HG02763 (cell line): ENCODE measurements around the gene ALDH1A3.

ENCODE experiments used
- ATAC-seq: cut with Tn5 transposase; IDR thresholded peaks from one replicate; pipeline ENCODE4 v1.9.1; 2021; ENCODE audit warnings: mild to moderate bottlenecking, moderate library complexity; ENCODE audit not compliant: unreplicated experiment

ALDH1A3 gene

GRCh38 chr15:100923076-100923475 is 43.4 kb downstream of the ALDH1A3 start:
- no peak for ATAC-seq

GRCh38 chr15:100923902-100924301 is 44.3 kb downstream of the ALDH1A3 start:
- ATAC-seq: no peak

GRCh38 chr15:100924436-100924835 is 44.8 kb downstream of the ALDH1A3 start:
- ATAC-seq: no peak

GRCh38 chr15:100925480-100925879 is 45.8 kb downstream of the ALDH1A3 start:
- ATAC-seq: no peak

- no peak for ATAC-seq
Measured at GRCh38 chr15:100926258-100926657, 46.6 kb downstream of the ALDH1A3 start.

- ATAC-seq: no peak
Measured at GRCh38 chr15:100926971-100927756, 47.5 kb downstream of the ALDH1A3 start.

GRCh38 chr15:100928632-100929280 is 49.1 kb downstream of the ALDH1A3 start:
- ATAC-seq: no peak

- no peak for ATAC-seq
Measured at GRCh38 chr15:100929641-100930042, 50.0 kb downstream of the ALDH1A3 start.

- no peak for ATAC-seq
Measured at GRCh38 chr15:100930306-100930848, 50.7 kb downstream of the ALDH1A3 start.

- ATAC-seq: peak; percentile 48
Measured at GRCh38 chr15:100931143-100931890, 51.7 kb downstream of the ALDH1A3 start.

GRCh38 chr15:100932676-100933348 is 53.2 kb downstream of the ALDH1A3 start:
- ATAC-seq: no peak

GRCh38 chr15:100934166-100934565 is 54.5 kb downstream of the ALDH1A3 start:
- ATAC-seq: no peak

GRCh38 chr15:100934726-100935125 is 55.1 kb downstream of the ALDH1A3 start:
- ATAC-seq: no peak

- no peak for ATAC-seq
Measured at GRCh38 chr15:100937171-100937570, 57.5 kb downstream of the ALDH1A3 start.

GRCh38 chr15:100939791-100940190 is 60.2 kb downstream of the ALDH1A3 start:
- no peak for ATAC-seq

- peak; percentile 74 for ATAC-seq
Measured at GRCh38 chr15:100940767-100941379, 61.2 kb downstream of the ALDH1A3 start.

GRCh38 chr15:100941536-100941935 is 61.9 kb downstream of the ALDH1A3 start:
- no peak for ATAC-seq

- ATAC-seq: no peak
Measured at GRCh38 chr15:100942656-100943425, 63.2 kb downstream of the ALDH1A3 start.

GRCh38 chr15:100944244-100944895 is 64.7 kb downstream of the ALDH1A3 start:
- ATAC-seq: no peak
